Measurements from ENCODE around the gene NABP2.
"Not testable (repeated sequence)": the region's sequence is repeated elsewhere in the genome, so short reads cannot be mapped to it uniquely, and the experiment has no call there.

The NABP2 gene

GRCh38 chr12:56260380-56260779 is 36.2 kb downstream of the NABP2 start:
- no peaks in the 10 kb centered on the region for H3K9me3 ChIP-seq
- H3K4me3 ChIP-seq (ENCODE audit: low read depth in 1 of 2, low read length in 1 of 2), result no peak overlapping the region
- peaks cover 9% of the 10 kb centered on the region for H3K36me3 ChIP-seq
- H3K27ac ChIP-seq, result no peak overlapping the region
- no peak for TF ChIP-seq CTCF (IDR thresholded peaks at IDR 0.05)
- peaks cover 15 to 19% of the 10 kb centered on the region in 2 experiments for H3K4me1 ChIP-seq (ENCODE audit: control insufficient read depth in 1 of 2, insufficient read depth in 1 of 2, low read depth in 1 of 2, low read length in 1 of 2)
- no peaks in the 10 kb centered on the region for H3K27me3 ChIP-seq

GRCh38 chr12:56260921-56261320 is 36.8 kb downstream of the NABP2 start:
- no peaks in the 10 kb centered on the region for H3K27me3 ChIP-seq
- no peak overlapping the region for H3K4me3 ChIP-seq (ENCODE audit: low read depth in 1 of 2, low read length in 1 of 2)
- no peaks in the 10 kb centered on the region for H3K9me3 ChIP-seq
- no peak for TF ChIP-seq CTCF (IDR thresholded peaks at IDR 0.05)
- H3K36me3 ChIP-seq, result peaks cover 4% of the 10 kb centered on the region
- H3K4me1 ChIP-seq (ENCODE audit: control insufficient read depth in 1 of 2, insufficient read depth in 1 of 2, low read depth in 1 of 2, low read length in 1 of 2), result peaks cover 19 to 22% of the 10 kb centered on the region in 2 experiments
- H3K27ac ChIP-seq, result no peak overlapping the region

GRCh38 chr12:56261503-56262232 is 37.5 kb downstream of the NABP2 start:
- Histone ChIP-seq H3K36me3 (peaks cover 2% of the 10 kb centered on the region), H3K27ac (no peak overlapping the region), H3K27me3 (no peaks in the 10 kb centered on the region), H3K4me3 (ENCODE audit: low read depth in 1 of 2, low read length in 1 of 2) (no peak overlapping the region), H3K9me3 (no peaks in the 10 kb centered on the region), H3K4me1 (ENCODE audit: control insufficient read depth in 1 of 2, insufficient read depth in 1 of 2, low read depth in 1 of 2, low read length in 1 of 2) (peaks cover 25 to 29% of the 10 kb centered on the region in 2 experiments)
- no peak for TF ChIP-seq CTCF (IDR thresholded peaks at IDR 0.05)

- H3K27ac ChIP-seq; H3K36me3 ChIP-seq; H3K27me3 ChIP-seq; H3K4me3 ChIP-seq (ENCODE audit: low read depth in 1 of 2, low read length in 1 of 2); H3K9me3 ChIP-seq: not testable (repeated sequence)
- H3K4me1 ChIP-seq (ENCODE audit: control insufficient read depth in 1 of 2, insufficient read depth in 1 of 2, low read depth in 1 of 2, low read length in 1 of 2), result peaks cover 27% of the 10 kb centered on the region in 2 experiments
Measured at GRCh38 chr12:56262955-56263354, 38.8 kb downstream of the NABP2 start.

- Histone ChIP-seq H3K27ac (peak overlapping the region; percentile 89), H3K36me3 (peaks cover 14% of the 10 kb centered on the region), H3K4me3 (ENCODE audit: low read depth in 1 of 2, low read length in 1 of 2) (peak overlapping the region; percentile 79 to 80), H3K4me1 (ENCODE audit: control insufficient read depth in 1 of 2, insufficient read depth in 1 of 2, low read depth in 1 of 2, low read length in 1 of 2) (peaks cover 17 to 19% of the 10 kb centered on the region in 2 experiments)
- not testable (repeated sequence) for H3K9me3 ChIP-seq, H3K27me3 ChIP-seq
Measured at GRCh38 chr12:56266068-56266692, 42.0 kb downstream of the NABP2 start.

GRCh38 chr12:56266693-56267442 is 42.7 kb downstream of the NABP2 start, which contains the start of gene COQ10A:
COQ10A (plus strand) TSS chr12:56266942; CDS start chr12:56267119, 177 bp downstream.
- H3K4me3 ChIP-seq (ENCODE audit: low read depth in 1 of 2, low read length in 1 of 2), result peak within 1 kb of the TSS; percentile 79 to 80
- H3K27ac ChIP-seq, result peak within 1 kb of the TSS; percentile 89
- H3K36me3 ChIP-seq, result peaks cover 21% of the 10 kb centered on the region
- H3K9me3 ChIP-seq, result no peaks in the 10 kb centered on the region
- H3K27me3 ChIP-seq, result no peaks in the 10 kb centered on the region
- peak; percentile 61 for TF ChIP-seq CTCF (IDR thresholded peaks at IDR 0.05)
- peaks cover 17 to 19% of the 10 kb centered on the region in 2 experiments for H3K4me1 ChIP-seq (ENCODE audit: control insufficient read depth in 1 of 2, insufficient read depth in 1 of 2, low read depth in 1 of 2, low read length in 1 of 2)
